GM18907 (cell line): ENCODE data around the gene EBF3.

Experiments used
- ATAC-seq: cut with Tn5 transposase; IDR thresholded peaks from one replicate; pipeline ENCODE4 v1.9.1; 2021; ENCODE audit warnings: mild to moderate bottlenecking, moderate library complexity; ENCODE audit not compliant: unreplicated experiment

EBF3 gene

GRCh38 chr10:129914153-129914855, 49.8 kb downstream of the EBF3 start:
- no peak for ATAC-seq

- no peak for ATAC-seq
Measured at GRCh38 chr10:129912986-129913695, 50.9 kb downstream of the EBF3 start.

GRCh38 chr10:129912166-129912917, 51.7 kb downstream of the EBF3 start:
- ATAC-seq: no peak

GRCh38 chr10:129911451-129912165, 52.5 kb downstream of the EBF3 start:
- no peak for ATAC-seq

GRCh38 chr10:129910861-129911260, 53.2 kb downstream of the EBF3 start:
- ATAC-seq: no peak

GRCh38 chr10:129909531-129910256, 54.4 kb downstream of the EBF3 start:
- ATAC-seq: no peak

GRCh38 chr10:129909080-129909479, 55.0 kb downstream of the EBF3 start:
- ATAC-seq: no peak

- no peak for ATAC-seq
Measured at GRCh38 chr10:129908406-129908805, 55.7 kb downstream of the EBF3 start.

- ATAC-seq: no peak
Measured at GRCh38 chr10:129905553-129905952, 58.5 kb downstream of the EBF3 start.

GRCh38 chr10:129904323-129904722, 59.8 kb downstream of the EBF3 start:
- no peak for ATAC-seq

- no peak for ATAC-seq
Measured at GRCh38 chr10:129901389-129902006, 62.6 kb downstream of the EBF3 start.

GRCh38 chr10:129900825-129901224, 63.2 kb downstream of the EBF3 start:
- ATAC-seq: no peak

- ATAC-seq: no peak
Measured at GRCh38 chr10:129899276-129900130, 64.6 kb downstream of the EBF3 start.

- no peak for ATAC-seq
Measured at GRCh38 chr10:129898706-129899268, 65.3 kb downstream of the EBF3 start.

- ATAC-seq: no peak
Measured at GRCh38 chr10:129897871-129898626, 66.0 kb downstream of the EBF3 start.

GRCh38 chr10:129896860-129897200, 67.2 kb downstream of the EBF3 start:
- ATAC-seq: no peak

GRCh38 chr10:129896136-129896859, 67.8 kb downstream of the EBF3 start:
- ATAC-seq: no peak

- no peak for ATAC-seq
Measured at GRCh38 chr10:129895811-129896135, 68.3 kb downstream of the EBF3 start.
